DND-41 (cell line): ENCODE data around the gene PPIF.

Experiments
- ATAC-seq: fragments of 200-7000 bp; cut with Tn5 transposase; 3 replicates; pipeline ENCODE4 v1.9.1; 2021; ENCODE audit warnings: low read depth; ENCODE audit not compliant: insufficient read depth
- DNase-seq: peaks from one replicate; pipeline ENCODE4 v3.0.0-alpha.2; 2020
- H2AFZ ChIP-seq: 2 replicates; pipeline ENCODE4 v1.6.0; 2012; ENCODE audit warnings: low read depth, low read length
- H3K27ac ChIP-seq: 2 replicates; pipeline ENCODE4 v1.5.1; 2012; ENCODE audit warnings: low read length, inconsistent platforms
- H3K27me3 ChIP-seq: fragments of 200-600 bp; sonication (generic); 2 replicates; pipeline ENCODE4 v1.6.0; 2012; ENCODE audit warnings: low read length, mild to moderate bottlenecking, inconsistent platforms; ENCODE audit not compliant: insufficient read depth, poor library complexity
- H3K36me3 ChIP-seq: 2 replicates; pipeline ENCODE4 v1.5.1; 2012; ENCODE audit warnings: low read length, inconsistent platforms; ENCODE audit not compliant: insufficient read depth
- H3K4me1 ChIP-seq: 2 replicates; pipeline ENCODE4 v1.5.1; 2012; ENCODE audit warnings: mild to moderate bottlenecking, low read length; ENCODE audit not compliant: insufficient read depth
- H3K4me2 ChIP-seq: 2 replicates; pipeline ENCODE4 v1.6.0; 2012; ENCODE audit warnings: mild to moderate bottlenecking, moderate library complexity, low read length, inconsistent platforms; ENCODE audit not compliant: insufficient read depth
- H3K4me3 ChIP-seq, 2 experiments: fragments of 200-600 bp in 1 of 2; shearing (Covaris generic) in 1 of 2; 2 replicates each; pipeline ENCODE4 v1.5.1; 2012 to 2016; ENCODE audit warnings: inconsistent platforms in 2 of 2, low read length in 2 of 2, mild to moderate bottlenecking in 2 of 2, low read depth in 1 of 2, moderate library complexity in 1 of 2
- H3K79me2 ChIP-seq: 2 replicates; pipeline ENCODE4 v1.6.0; 2012; ENCODE audit warnings: low read length, inconsistent platforms; ENCODE audit not compliant: insufficient read depth
- H3K9ac ChIP-seq: 2 replicates; pipeline ENCODE4 v1.6.0; 2012; ENCODE audit warnings: low read depth, mild to moderate bottlenecking, inconsistent platforms, low read length, moderate library complexity
- H3K9me3 ChIP-seq: 2 replicates; pipeline ENCODE4 v1.5.1; 2012; ENCODE audit warnings: low read length, moderate library complexity, mild to moderate bottlenecking, inconsistent platforms; ENCODE audit not compliant: insufficient read depth, severe bottlenecking
- H4K20me1 ChIP-seq: 2 replicates; pipeline ENCODE4 v1.6.0; 2012; ENCODE audit warnings: low read length; ENCODE audit not compliant: insufficient read depth
- CTCF ChIP-seq: IDR thresholded peaks from 2 replicates; pipeline ENCODE4 v1.5.1; 2012; ENCODE audit warnings: borderline replicate concordance, low read length, moderate library complexity, mild to moderate bottlenecking; ENCODE audit not compliant: poor library complexity, severe bottlenecking; ENCODE audit errors: extremely low read depth
- EZH2 ChIP-seq: IDR thresholded peaks from 3 replicates; pipeline ENCODE4 v1.6.1; 2012; ENCODE audit warnings: borderline replicate concordance, low read depth, mild to moderate bottlenecking, moderate library complexity, low read length, inconsistent platforms; ENCODE audit not compliant: severe bottlenecking

The PPIF gene

GRCh38 chr10:79390057-79390456, 42.8 kb downstream of the PPIF start:
- H3K4me1 ChIP-seq: peaks cover 6% of the 10 kb centered on the region; the same call in 1 of the 2 replicates
- no peaks in the 10 kb centered on the region for H3K9me3 ChIP-seq
- TF ChIP-seq EZH2 (no peak), CTCF (no peak)
- no peak overlapping the region for H3K4me3 ChIP-seq
- H3K9ac ChIP-seq: no peak overlapping the region
- H3K79me2 ChIP-seq: no peaks in the 10 kb centered on the region
- H3K4me2 ChIP-seq: no peak overlapping the region
- no peak overlapping the region for H3K27ac ChIP-seq
- no peak for DNase-seq
- no peak for ATAC-seq
- H3K27me3 ChIP-seq: no peaks in the 10 kb centered on the region
- H2AFZ ChIP-seq: no peak overlapping the region
- H4K20me1 ChIP-seq: peaks cover 6% of the 10 kb centered on the region; the same call in 1 of the 2 replicates
- H3K36me3 ChIP-seq: no peaks in the 10 kb centered on the region

- H4K20me1 ChIP-seq: peaks cover 6% of the 10 kb centered on the region; the same call in 1 of the 2 replicates
- no peak overlapping the region for H2AFZ ChIP-seq
- H3K9ac ChIP-seq: no peak overlapping the region
- ATAC-seq: no peak
- no peaks in the 10 kb centered on the region for H3K36me3 ChIP-seq
- no peak for DNase-seq
- H3K4me2 ChIP-seq: no peak overlapping the region
- H3K27ac ChIP-seq: no peak overlapping the region
- H3K79me2 ChIP-seq: no peaks in the 10 kb centered on the region
- no peaks in the 10 kb centered on the region for H3K27me3 ChIP-seq
- H3K9me3 ChIP-seq: no peaks in the 10 kb centered on the region
- TF ChIP-seq EZH2 (no peak), CTCF (no peak)
- H3K4me3 ChIP-seq: no peak overlapping the region
- peaks cover 6% of the 10 kb centered on the region; the same call in 1 of the 2 replicates for H3K4me1 ChIP-seq
Measured at GRCh38 chr10:79390551-79391229, 43.4 kb downstream of the PPIF start.

- no peak for DNase-seq
- TF ChIP-seq EZH2 (no peak), CTCF (no peak)
Measured at GRCh38 chr10:79391231-79392019, 44.2 kb downstream of the PPIF start.

More at GRCh38 chr10:79391231-79392019, 44.2 kb downstream of the PPIF start:
- Histone ChIP-seq H3K9ac (no peak overlapping the region), H3K27me3 (no peaks in the 10 kb centered on the region), H4K20me1 (peaks cover 6% of the 10 kb centered on the region; the same call in 1 of the 2 replicates), H3K4me2 (no peak overlapping the region), H3K27ac (no peak overlapping the region), H3K36me3 (no peaks in the 10 kb centered on the region), H3K9me3 (no peaks in the 10 kb centered on the region), H3K4me3 (no peak overlapping the region), H3K79me2 (no peaks in the 10 kb centered on the region), H3K4me1 (peaks cover 6% of the 10 kb centered on the region; the same call in 1 of the 2 replicates), H2AFZ (no peak overlapping the region)
- ATAC-seq: no peak
